ENCODE measurements around the gene E2F6. TPM values are rescaled to one million over a fixed set of nuclear protein-coding genes. Genes with fewer than 3 reads are reported as not detected.

The E2F6 gene
- total RNA-seq, 1 experiment from 2014 or later = 14.2 TPM

- TF ChIP-seq ERG (CRISPR knock-in tag; IDR thresholded peaks at IDR 0.05) = peak; percentile 54; the same call in 1 of the 2 replicates
- no peak for TF ChIP-seq ZNF396 (CRISPR knock-in tag; IDR thresholded peaks at IDR 0.05; ENCODE audit: borderline replicate concordance)
- TF ChIP-seq GTF2I (CRISPR knock-in tag; conservative IDR thresholded peaks at IDR 0.05) = no peak
- TF ChIP-seq ZNF121 (CRISPR knock-in tag; IDR thresholded peaks at IDR 0.05) = peak; percentile 33; the same call in 1 of the 2 replicates
- TF ChIP-seq TEAD1 (CRISPR knock-in tag; IDR thresholded peaks at IDR 0.05) = peak; percentile 97
- TF ChIP-seq AR (CRISPR knock-in tag; IDR thresholded peaks at IDR 0.05) = no peak
- TF ChIP-seq HMGA2 (CRISPR knock-in tag; IDR thresholded peaks at IDR 0.05) = no peak
- TF ChIP-seq, protein P1, sequence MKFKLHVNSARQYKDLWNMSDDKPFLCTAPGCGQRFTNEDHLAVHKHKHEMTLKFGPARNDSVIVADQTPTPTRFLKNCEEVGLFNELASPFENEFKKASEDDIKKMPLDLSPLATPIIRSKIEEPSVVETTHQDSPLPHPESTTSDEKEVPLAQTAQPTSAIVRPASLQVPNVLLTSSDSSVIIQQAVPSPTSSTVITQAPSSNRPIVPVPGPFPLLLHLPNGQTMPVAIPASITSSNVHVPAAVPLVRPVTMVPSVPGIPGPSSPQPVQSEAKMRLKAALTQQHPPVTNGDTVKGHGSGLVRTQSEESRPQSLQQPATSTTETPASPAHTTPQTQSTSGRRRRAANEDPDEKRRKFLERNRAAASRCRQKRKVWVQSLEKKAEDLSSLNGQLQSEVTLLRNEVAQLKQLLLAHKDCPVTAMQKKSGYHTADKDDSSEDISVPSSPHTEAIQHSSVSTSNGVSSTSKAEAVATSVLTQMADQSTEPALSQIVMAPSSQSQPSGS (CRISPR knock-in tag; IDR thresholded peaks at IDR 0.05; ENCODE audit: borderline replicate concordance, low read depth) = peak; percentile 78; the same call in 1 of the 2 replicates
- TF ChIP-seq, protein P2, sequence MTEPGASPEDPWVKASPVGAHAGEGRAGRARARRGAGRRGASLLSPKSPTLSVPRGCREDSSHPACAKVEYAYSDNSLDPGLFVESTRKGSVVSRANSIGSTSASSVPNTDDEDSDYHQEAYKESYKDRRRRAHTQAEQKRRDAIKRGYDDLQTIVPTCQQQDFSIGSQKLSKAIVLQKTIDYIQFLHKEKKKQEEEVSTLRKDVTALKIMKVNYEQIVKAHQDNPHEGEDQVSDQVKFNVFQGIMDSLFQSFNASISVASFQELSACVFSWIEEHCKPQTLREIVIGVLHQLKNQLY (CRISPR knock-in tag; IDR thresholded peaks at IDR 0.05) = no peak; the same call in 1 of the 2 replicates
- TF ChIP-seq, protein P3, sequence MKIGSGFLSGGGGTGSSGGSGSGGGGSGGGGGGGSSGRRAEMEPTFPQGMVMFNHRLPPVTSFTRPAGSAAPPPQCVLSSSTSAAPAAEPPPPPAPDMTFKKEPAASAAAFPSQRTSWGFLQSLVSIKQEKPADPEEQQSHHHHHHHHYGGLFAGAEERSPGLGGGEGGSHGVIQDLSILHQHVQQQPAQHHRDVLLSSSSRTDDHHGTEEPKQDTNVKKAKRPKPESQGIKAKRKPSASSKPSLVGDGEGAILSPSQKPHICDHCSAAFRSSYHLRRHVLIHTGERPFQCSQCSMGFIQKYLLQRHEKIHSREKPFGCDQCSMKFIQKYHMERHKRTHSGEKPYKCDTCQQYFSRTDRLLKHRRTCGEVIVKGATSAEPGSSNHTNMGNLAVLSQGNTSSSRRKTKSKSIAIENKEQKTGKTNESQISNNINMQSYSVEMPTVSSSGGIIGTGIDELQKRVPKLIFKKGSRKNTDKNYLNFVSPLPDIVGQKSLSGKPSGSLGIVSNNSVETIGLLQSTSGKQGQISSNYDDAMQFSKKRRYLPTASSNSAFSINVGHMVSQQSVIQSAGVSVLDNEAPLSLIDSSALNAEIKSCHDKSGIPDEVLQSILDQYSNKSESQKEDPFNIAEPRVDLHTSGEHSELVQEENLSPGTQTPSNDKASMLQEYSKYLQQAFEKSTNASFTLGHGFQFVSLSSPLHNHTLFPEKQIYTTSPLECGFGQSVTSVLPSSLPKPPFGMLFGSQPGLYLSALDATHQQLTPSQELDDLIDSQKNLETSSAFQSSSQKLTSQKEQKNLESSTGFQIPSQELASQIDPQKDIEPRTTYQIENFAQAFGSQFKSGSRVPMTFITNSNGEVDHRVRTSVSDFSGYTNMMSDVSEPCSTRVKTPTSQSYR (CRISPR knock-in tag; IDR thresholded peaks at IDR 0.05) = peak; percentile 96
- no peak for TF ChIP-seq CTCF (IDR thresholded peaks at IDR 0.05)
- TF ChIP-seq NR2C2 (CRISPR knock-in tag; IDR thresholded peaks at IDR 0.05) = peak; percentile 87; the same call in 1 of the 2 replicates
- TF ChIP-seq ZNF219 (CRISPR knock-in tag; IDR thresholded peaks at IDR 0.05; ENCODE audit: borderline replicate concordance) = peak; percentile 94; the same call in 1 of the 2 replicates
- TF ChIP-seq FOXK1 (CRISPR knock-in tag; IDR thresholded peaks at IDR 0.05) = peak; percentile 89
- no peak for TF ChIP-seq MXD4 (CRISPR knock-in tag; IDR thresholded peaks at IDR 0.05; ENCODE audit: borderline replicate concordance)
- no peak; the same call in 1 of the 2 replicates for TF ChIP-seq NR3C1 (CRISPR knock-in tag; conservative IDR thresholded peaks at IDR 0.05; ENCODE audit: low read depth)
- peak; percentile 92 for TF ChIP-seq FOXP4 (CRISPR knock-in tag; IDR thresholded peaks at IDR 0.05)
- peak; percentile 98 for TF ChIP-seq ARID4B (CRISPR knock-in tag; IDR thresholded peaks at IDR 0.05; ENCODE audit: borderline replicate concordance)
- peak; percentile 82; the same call in 1 of the 2 replicates for TF ChIP-seq CREM (CRISPR knock-in tag; IDR thresholded peaks at IDR 0.05)
- TF ChIP-seq TEAD4 (CRISPR knock-in tag; IDR thresholded peaks at IDR 0.05) = peak; percentile 85
Measured at GRCh38 chr2:11465485-11466306, at the start of gene E2F6 (continued).
